IMR-90 (cell line): ENCODE data around the gene ZNHIT6. TPM values are rescaled to one million over a fixed set of nuclear protein-coding genes. Genes with fewer than 3 reads are reported as not detected.

Experiments used
- ATAC-seq: fragments of 200-7000 bp; cut with Tn5 transposase; 2 replicates; pipeline ENCODE4 v1.9.1; 2020; ENCODE audit warnings: low read depth, mild to moderate bottlenecking, moderate library complexity
- BruUV-seq: library from RNA; stranded (reverse); fragments of 400-500 nt; replicated peaks from 2 replicates; lab custom pipeline; 2021; lab: Mats Ljungman, UMichigan
- CTCF ChIA-PET: fragments of 300-600 bp; formaldehyde crosslinking; extraction: SDS; loops from one replicate; lab custom pipeline; 2021; ENCODE audit warnings: antibody characterized with exemption; lab: Yijun Ruan, JAX
- POLR2A ChIA-PET: fragments of 300-600 bp; sonication (Branson Sonifier 250); formaldehyde crosslinking; loops from one replicate; lab custom pipeline; 2022; ENCODE audit warnings: antibody characterized with exemption; ENCODE audit not compliant: unreplicated experiment; lab: Charles Lee
- DNase-seq: peaks from one replicate; pipeline ENCODE4 v3.0.0; 2013
- H2AFZ ChIP-seq: replicated peaks from 2 replicates; pipeline ENCODE3; 2013; ENCODE audit warnings: low read length, mild to moderate bottlenecking; ENCODE audit not compliant: poor library complexity
- H2AK5ac ChIP-seq: 2 replicates; pipeline ENCODE4 v1.6.1; 2013; ENCODE audit warnings: low read depth, low read length, inconsistent platforms
- H2AK9ac ChIP-seq: replicated peaks from 2 replicates; pipeline ENCODE3; 2013; ENCODE audit warnings: mild to moderate bottlenecking, low read depth, low read length, moderate library complexity; ENCODE audit not compliant: poor library complexity
- H2BK120ac ChIP-seq: 2 replicates; pipeline ENCODE4 v1.6.1; 2013; ENCODE audit warnings: low read depth, low read length, inconsistent platforms
- H2BK15ac ChIP-seq: 3 replicates; pipeline ENCODE4 v1.6.1; 2013; ENCODE audit warnings: low read depth, low read length, inconsistent platforms
- H2BK20ac ChIP-seq: 2 replicates; pipeline ENCODE4 v1.6.1; 2013; ENCODE audit warnings: low read depth, mild to moderate bottlenecking, inconsistent platforms, low read length, moderate library complexity
- H2BK5ac ChIP-seq: 2 replicates; pipeline ENCODE4 v1.6.1; 2013; ENCODE audit warnings: mild to moderate bottlenecking, low read depth, low read length, inconsistent platforms; ENCODE audit not compliant: poor library complexity, severe bottlenecking
- H3K14ac ChIP-seq: replicated peaks from 2 replicates; pipeline ENCODE4 v1.6.1; 2013; ENCODE audit warnings: low read depth, low read length, inconsistent platforms
- H3K18ac ChIP-seq: 2 replicates; pipeline ENCODE4 v1.6.1; 2013; ENCODE audit warnings: low read depth, low read length, control low read depth
- H3K23ac ChIP-seq: 2 replicates; pipeline ENCODE4 v1.6.1; 2013; ENCODE audit warnings: low read depth, low read length, inconsistent platforms
- H3K27ac ChIP-seq: 2 replicates; pipeline ENCODE4 v1.5.1; 2013; ENCODE audit warnings: mild to moderate bottlenecking, control low read depth, low read length; ENCODE audit not compliant: insufficient read depth
- H3K27me3 ChIP-seq: 2 replicates; pipeline ENCODE4 v1.6.1; 2013; ENCODE audit warnings: low read length; ENCODE audit not compliant: control insufficient read depth, insufficient read depth
- H3K36me3 ChIP-seq: 2 replicates; pipeline ENCODE4 v1.6.1; 2013; ENCODE audit warnings: low read length, mixed read lengths; ENCODE audit not compliant: control insufficient read depth, insufficient read depth
- H3K4ac ChIP-seq: 2 replicates; pipeline ENCODE4 v1.6.1; 2013; ENCODE audit warnings: low read depth, low read length, inconsistent platforms
- H3K4me1 ChIP-seq: 2 replicates; pipeline ENCODE4 v1.6.1; 2013; ENCODE audit warnings: low read length, mixed read lengths; ENCODE audit not compliant: control insufficient read depth, insufficient read depth
- H3K4me2 ChIP-seq: 2 replicates; pipeline ENCODE4 v1.6.1; 2013; ENCODE audit warnings: low read depth, mild to moderate bottlenecking, control low read depth, low read length, moderate library complexity
- H3K4me3 ChIP-seq: 2 replicates; pipeline ENCODE4 v1.5.1; 2013; ENCODE audit warnings: low read depth, mild to moderate bottlenecking, control low read depth, low read length, moderate library complexity; ENCODE audit not compliant: insufficient read depth
- H3K56ac ChIP-seq: 2 replicates; pipeline ENCODE4 v1.6.1; 2013; ENCODE audit warnings: low read length, inconsistent platforms; ENCODE audit not compliant: insufficient read depth; ENCODE audit errors: extremely low read depth
- H3K79me1 ChIP-seq, 2 experiments: 2 replicates each; pipeline ENCODE4 v1.6.1; 2013; ENCODE audit warnings: low read length in 2 of 2, inconsistent platforms in 1 of 2, low read depth in 1 of 2
- H3K9ac ChIP-seq: 2 replicates; pipeline ENCODE4 v1.6.1; 2013; ENCODE audit warnings: low read depth, low read length, control low read depth
- H3K9me1 ChIP-seq: 2 replicates; pipeline ENCODE4 v1.6.1; 2013; ENCODE audit warnings: low read length, inconsistent platforms; ENCODE audit not compliant: insufficient read depth
- H3K9me3 ChIP-seq: 2 replicates; pipeline ENCODE4 v1.6.1; 2013; ENCODE audit warnings: low read length; ENCODE audit not compliant: control insufficient read depth, insufficient read depth
- H4K20me1 ChIP-seq: 2 replicates; pipeline ENCODE4 v1.6.1; 2013; ENCODE audit warnings: low read length, inconsistent platforms; ENCODE audit not compliant: insufficient read depth
- H4K5ac ChIP-seq: 2 replicates; pipeline ENCODE4 v1.6.1; 2013; ENCODE audit warnings: mild to moderate bottlenecking, low read depth, low read length, control low read depth
- H4K8ac ChIP-seq, 2 experiments: 2 replicates each; pipeline ENCODE4 v1.6.1; 2013; ENCODE audit warnings: low read depth in 2 of 2, low read length in 2 of 2, control low read depth in 1 of 2, inconsistent platforms in 1 of 2
- H4K91ac ChIP-seq: 2 replicates; pipeline ENCODE4 v1.6.1; 2013; ENCODE audit warnings: low read depth, low read length, inconsistent platforms; ENCODE audit not compliant: insufficient read depth
- CTCF ChIP-seq: conservative IDR thresholded peaks from 2 replicates; pipeline ENCODE4 v1.5.1; 2012; ENCODE audit warnings: mild to moderate bottlenecking, low read depth, low read length, improper control_type of control experiment
- FOS ChIP-seq: fragments of 150-350 bp; IDR thresholded peaks from 2 replicates; pipeline ENCODE4 v1.6.1; 2016; ENCODE audit warnings: low read depth, low read length
- RAD21 ChIP-seq: IDR thresholded peaks from 2 replicates; pipeline ENCODE4 v1.6.1; 2012; ENCODE audit warnings: low read length, improper control_type of control experiment
- RCOR1 ChIP-seq: IDR thresholded peaks from 2 replicates; pipeline ENCODE4 v1.6.1; 2012; ENCODE audit warnings: mild to moderate bottlenecking, low read length, improper control_type of control experiment; ENCODE audit not compliant: insufficient replicate concordance
- SMC3 ChIP-seq: fragments of 150-350 bp; IDR thresholded peaks from 2 replicates; pipeline ENCODE4 v1.6.1; 2016; ENCODE audit warnings: low read depth, mild to moderate bottlenecking, antibody characterized with exemption, low read length, moderate library complexity
- WGBS, 2 experiments: methylation state at CpG; one replicate each; pipeline versions ENCODE4 v1.1.5 to v1.1.7; 2013; ENCODE audit warnings: missing lambda C conversion rate in 2 of 2; ENCODE audit not compliant: insufficient read length in 1 of 2; ENCODE audit errors: extremely low coverage in 2 of 2; 5-methylcytosine and 5-hydroxymethylcytosine counted together
- dilution Hi-C: fragments of 300-500 bp; cut with HindIII; formaldehyde crosslinking; loops from one replicate; pipeline ENCODE4 v1.14.3; 2018; ENCODE audit warnings: low sequenced_read_pairs; ENCODE audit not compliant: unreplicated experiment
- in situ Hi-C: fragments of 300-500 bp; cut with MboI; formaldehyde crosslinking; loops from 3 replicates; pipeline ENCODE4 v1.14.3; 2019; ENCODE audit warnings: low sequenced_read_pairs, inconsistent platforms, mixed read lengths
- intact Hi-C: fragments of 100-400 bp; cut with micrococcal nuclease; formaldehyde crosslinking; loops from 2 replicates; pipeline ENCODE4 v1.10.0; 2022
- polyA plus RNA-seq, 3 experiments: library from polyadenylated mRNA; depleted of rRNA; stranded (reverse); fragments of >200 nt; gene quantifications; 2 replicates each; pipeline ENCODE4 v1.2.3, GENCODE V29; 2012; ENCODE audit warnings: low replicate concordance in 1 of 3
- total RNA-seq: library from RNA; depleted of rRNA; stranded (reverse); fragments of >200 nt; gene quantifications from 2 replicates; pipeline ENCODE4 v1.2.3, GENCODE V29; 2012

ZNHIT6 gene
- total and polyA plus RNA-seq, 2 of the 4 experiments (the other 2 are of a cell fraction) = 9.0 to 13.7 TPM

- Histone ChIP-seq H3K27ac (no peak overlapping the region), H3K9me1 (no peaks in the 10 kb centered on the region), H3K9me3 (no peaks in the 10 kb centered on the region), H3K23ac (no peak overlapping the region), H2AK5ac (no peak overlapping the region), H4K20me1 (no peaks in the 10 kb centered on the region), H3K4me3 (no peak overlapping the region), H2BK15ac (0 out of 3 replicates have a peak overlapping the region, but pooled peaks have one; percentile 19), H3K79me1 (peaks cover 12 to 39% of the 10 kb centered on the region in 2 experiments), H3K27me3 (no peaks in the 10 kb centered on the region), H3K4ac (peak overlapping the region; percentile 41; the same call in 1 of the 2 replicates), H2AK9ac (no peak overlapping the region), H3K4me2 (no peak overlapping the region), H3K56ac (no peak overlapping the region; the same call in 1 of the 2 replicates), H3K36me3 (peaks cover 6% of the 10 kb centered on the region), H3K9ac (peak overlapping the region; percentile 36; the same call in 1 of the 2 replicates), H4K8ac (peak overlapping the region in 1 of 2 experiments; percentile 57; a peak in 2 of 4 replicates), H4K5ac (no peak overlapping the region), H2BK120ac (peak overlapping the region; percentile 40; the same call in 1 of the 2 replicates), H3K4me1 (no peaks in the 10 kb centered on the region; the same call in 1 of the 2 replicates), H3K18ac (no peak overlapping the region; the same call in 1 of the 2 replicates), H2AFZ (no peak overlapping the region), H4K91ac (no peak overlapping the region), H3K14ac (0 out of 2 replicates have a peak overlapping the region, but pooled peaks have one; percentile 22), H2BK20ac (0 out of 2 replicates have a peak overlapping the region, but pooled peaks have one; percentile 57), H2BK5ac (peak overlapping the region; percentile 17)
- in situ Hi-C loops = loop anchor here (5.0 kb wide), 1 partner anchor 81 kb away; no protein-coding TSS in a partner anchor
- BruUV-seq = no TSS peak
- ChIA-PET CTCF (interaction anchor here (0.7 to 2.3 kb wide), 17 partner anchors 9 to 433 kb away, joined by 3 to 15 read pairs (median 4); partner anchors contain the start of gene ZNHIT6), POLR2A (interaction anchor here (1.4 to 2.8 kb wide), 2 partner anchors 80 to 108 kb away, joined by 4 to 23 read pairs; no protein-coding TSS in a partner anchor)
- ATAC-seq (peak; percentile 74), DNase-seq (peak; percentile 78)
- TF ChIP-seq CTCF (peak; percentile 67), FOS (no peak), SMC3 (peak; percentile 68), RCOR1 (no peak), RAD21 (peak; percentile 69)
- dilution Hi-C loops = no loop called here
- intact Hi-C loops = loop anchor here (1.0 to 2.0 kb wide), 4 partner anchors 64 to 385 kb away; no protein-coding TSS in a partner anchor
- WGBS, 2 experiments = no CpG with 5 or more reads among the region's 1 CpG
These were observed 15.4 kb downstream of the ZNHIT6 start for GRCh38 chr1:85692730-85693314.
